Pancreas (tissue), 10 donors: ENCODE results near the gene AZU1. TPM values are rescaled to one million over a fixed set of nuclear protein-coding genes. Genes with fewer than 3 reads are reported as not detected.
A peak's percentile ranks its signal among the peaks of the same experiment; 100 is the strongest.
"Not testable (repeated sequence)": the region's sequence is repeated elsewhere in the genome, so short reads cannot be mapped to it uniquely, and the experiment has no call there.

ENCODE experiments used
- ATAC-seq, 4 donors: fragments of 200-7000 bp; cut with Tn5 transposase; one replicate each; pipeline versions ENCODE4 v1.8.0 to v1.9.1; 2020; ENCODE audit warnings: mild to moderate bottlenecking in 4 of 4, moderate library complexity in 4 of 4
- DNase-seq, 6 donors: peaks; one replicate each; pipeline ENCODE4 v3.0.0-alpha.2; 2020
- FAIRE-seq: peaks from 2 replicates; lab custom pipeline; 2012; peaks lifted over from hg19 to GRCh38; lab: Jason Lieb, UNC
- H3K27ac ChIP-seq, 4 donors: fragments of 200-600 bp; sonication (generic); 1 replicate in 3 of 4; 2 replicates in 1 of 4; pipeline versions ENCODE4 v1.5.0 to v1.8.0; 2020
- H3K27me3 ChIP-seq, 4 donors: fragments of 200-600 bp; one replicate each; pipeline ENCODE4 v1.8.0; 2021
- H3K36me3 ChIP-seq, 3 donors: fragments of 200-600 bp; sonication (generic) in 1 of 3; one replicate each; pipeline versions ENCODE4 v1.5.0 to v1.8.0; 2020 to 2021
- H3K4me1 ChIP-seq, 3 donors: fragments of 200-600 bp; one replicate each; pipeline ENCODE4 v1.8.0; 2021
- H3K4me3 ChIP-seq, 4 donors: fragments of 200-600 bp; sonication (generic) in 2 of 4; one replicate each; pipeline versions ENCODE4 v1.5.0 to v1.8.0; 2020 to 2021
- H3K9me3 ChIP-seq, 4 donors: fragments of 200-600 bp; one replicate each; pipeline ENCODE4 v1.8.0; 2021
- whole genome bisulfite sequencing, 2 donors: extraction: QIAGEN DNeasy Blood & Tissue Kit; methylation state at CpG; one replicate each; pipeline ENCODE4 v1.1.7; 2013; 5-methylcytosine and 5-hydroxymethylcytosine counted together
- intact Hi-C, 3 donors: fragments of 100-400 bp; cut with DNase I; formaldehyde crosslinking; loops; one replicate each; pipeline versions ENCODE4 v1.11.1 to v1.14.2; 2022
- polyA plus RNA-seq, 2 donors: library from polyadenylated mRNA; stranded (reverse); fragments of 200-250 nt; gene quantifications; one replicate each; pipeline ENCODE4 v1.2.3, GENCODE V29; 2013
- total RNA-seq, 6 donors: library from RNA; stranded (reverse); fragmentation: NEBNext Ultra II Directional in 4 of 6; extraction: Animal tissue kit (Norgen Biotek cat#: 25700) in 4 of 6; gene quantifications; one replicate each; pipeline versions ENCODE4 v1.2.1 to v1.2.4, GENCODE V29; 2021 to 2023
- TF ChIP-seq, protein P1 (sequence below), 4 donors: fragments of 200-600 bp; sonication (generic) in 3 of 4; IDR thresholded peaks; one replicate each; pipeline versions ENCODE4 v1.5.0 to v1.8.0; 2021; ENCODE audit warnings: antibody characterized with exemption in 4 of 4
- donor health status: healthy with polysubstance abuse.
- donor health status: DM: no; HTN: no; CAD: no; lungs with moderate emphysema.
- donor health status: DM: no; HTN: no; CAD: no.
- donor health status: control.
- donor health status: control.
- donor health status: Bipolar disorder and iron deficiency.
- donor health status: DM: yes; HTN: yes; CAD: no.
- donor health status: DM: no; HTN: no; CAD: no.
- donor health status: DM: no; HTN: no; CAD: no.
- donor health status: DM: yes; HTN: yes; CAD: no.

Gene AZU1
- total and polyA plus RNA-seq, 8 donors, result 0.35 TPM; not detected in 7

DNA sequence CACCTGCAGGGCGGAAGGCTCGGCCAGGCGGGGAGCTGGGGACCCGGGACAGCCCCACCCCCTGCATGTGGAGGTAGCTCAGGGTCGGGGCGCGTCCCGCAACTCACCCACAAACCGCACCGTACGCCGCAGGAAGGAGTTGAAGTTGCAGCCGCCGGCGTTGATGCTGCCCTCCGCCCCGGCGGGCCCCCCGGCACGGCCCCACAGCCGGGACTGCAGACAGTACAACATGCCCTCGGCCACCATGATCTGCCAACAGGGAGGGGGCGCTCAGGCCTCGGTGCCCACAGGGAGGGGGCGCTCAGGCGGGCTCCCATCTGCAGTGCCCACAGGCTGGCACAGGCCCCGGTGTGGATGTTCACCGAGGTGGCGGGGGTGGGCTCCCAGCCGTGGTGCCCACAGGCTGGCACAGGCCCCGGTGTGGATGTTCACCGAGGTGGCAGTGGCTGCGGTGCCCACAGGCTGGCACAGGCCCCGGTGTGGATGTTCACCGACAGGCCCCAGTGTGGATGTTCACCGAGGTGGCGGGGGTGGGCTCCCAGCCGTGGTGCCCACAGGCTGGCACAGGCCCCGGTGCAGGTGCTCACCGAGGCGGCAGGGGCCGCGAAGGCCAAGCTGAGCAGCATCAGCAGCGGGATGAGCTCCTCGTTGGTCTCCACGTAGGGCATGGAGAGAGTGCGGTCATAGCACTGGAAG, 12.4 kb upstream of the AZU1 start:
- TF ChIP-seq, protein P1, sequence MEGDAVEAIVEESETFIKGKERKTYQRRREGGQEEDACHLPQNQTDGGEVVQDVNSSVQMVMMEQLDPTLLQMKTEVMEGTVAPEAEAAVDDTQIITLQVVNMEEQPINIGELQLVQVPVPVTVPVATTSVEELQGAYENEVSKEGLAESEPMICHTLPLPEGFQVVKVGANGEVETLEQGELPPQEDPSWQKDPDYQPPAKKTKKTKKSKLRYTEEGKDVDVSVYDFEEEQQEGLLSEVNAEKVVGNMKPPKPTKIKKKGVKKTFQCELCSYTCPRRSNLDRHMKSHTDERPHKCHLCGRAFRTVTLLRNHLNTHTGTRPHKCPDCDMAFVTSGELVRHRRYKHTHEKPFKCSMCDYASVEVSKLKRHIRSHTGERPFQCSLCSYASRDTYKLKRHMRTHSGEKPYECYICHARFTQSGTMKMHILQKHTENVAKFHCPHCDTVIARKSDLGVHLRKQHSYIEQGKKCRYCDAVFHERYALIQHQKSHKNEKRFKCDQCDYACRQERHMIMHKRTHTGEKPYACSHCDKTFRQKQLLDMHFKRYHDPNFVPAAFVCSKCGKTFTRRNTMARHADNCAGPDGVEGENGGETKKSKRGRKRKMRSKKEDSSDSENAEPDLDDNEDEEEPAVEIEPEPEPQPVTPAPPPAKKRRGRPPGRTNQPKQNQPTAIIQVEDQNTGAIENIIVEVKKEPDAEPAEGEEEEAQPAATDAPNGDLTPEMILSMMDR (IDR thresholded peaks at IDR 0.05), result no peak
- Histone ChIP-seq H3K4me1 (no peaks in the 10 kb centered on the region), H3K4me3 (no peak overlapping the region), H3K27ac (no peak overlapping the region), H3K36me3 (peaks cover 10 to 23% (median 13%) of the 10 kb centered on the region in 3 donors), H3K27me3 (no peaks in the 10 kb centered on the region), H3K9me3 (no peaks in the 10 kb centered on the region)
- FAIRE-seq (no peak), ATAC-seq (peak in 2 of 4 donors; percentile 5), DNase-seq (peak in 1 of 6 donors; percentile 46)
- intact Hi-C loops, result no loop called here
- 93 to 94% methylated on average over 43 to 47 of the region's 47 CpGs for WGBS, 2 donors

DNA sequence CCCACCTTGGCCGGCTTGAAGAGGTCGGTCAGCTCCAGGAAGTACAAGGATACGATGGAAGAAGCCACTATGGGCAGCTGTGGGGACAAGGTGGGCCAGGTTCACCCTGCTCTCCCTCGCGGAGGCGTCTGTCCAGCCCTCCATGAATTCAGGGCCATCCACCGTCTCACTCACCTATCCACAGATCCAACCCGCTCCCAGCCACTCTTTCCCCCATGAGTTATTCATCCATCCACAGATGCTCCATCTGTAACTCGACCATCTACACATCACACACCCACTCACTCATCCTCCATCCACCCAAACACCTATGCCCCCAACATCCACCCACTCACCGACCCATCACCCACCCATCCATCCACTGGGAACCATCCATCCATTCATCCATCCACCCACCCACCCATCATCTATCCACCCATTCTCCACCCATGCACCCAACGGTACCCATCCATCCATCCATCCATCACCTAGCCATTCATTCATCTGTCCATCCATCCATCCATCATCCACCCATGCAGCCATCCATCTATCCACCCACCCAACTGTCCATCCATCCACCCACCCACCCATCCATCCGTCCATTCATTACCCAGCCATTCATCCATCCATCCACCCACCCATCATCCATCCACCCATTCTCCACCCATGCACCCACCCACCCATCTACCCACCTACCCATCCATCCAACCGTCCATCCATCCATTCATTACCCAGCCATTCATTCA, 11.7 kb upstream of the AZU1 start:
- H3K4me3 ChIP-seq, result no peak overlapping the region
- no peaks in the 10 kb centered on the region for H3K9me3 ChIP-seq
- intact Hi-C loops, result no loop called here
- H3K36me3 ChIP-seq, result peaks cover 4 to 16% (median 6%) of the 10 kb centered on the region in 3 donors
- FAIRE-seq (no peak), ATAC-seq (no peak), DNase-seq (no peak)
- TF ChIP-seq, protein P1 (IDR thresholded peaks at IDR 0.05), result no peak
- WGBS, 2 donors, result 94 to 95% methylated on average over 12 to 13 of the region's 13 CpGs
- H3K4me1 ChIP-seq, result no peaks in the 10 kb centered on the region
- no peak overlapping the region for H3K27ac ChIP-seq
- no peaks in the 10 kb centered on the region for H3K27me3 ChIP-seq

DNA sequence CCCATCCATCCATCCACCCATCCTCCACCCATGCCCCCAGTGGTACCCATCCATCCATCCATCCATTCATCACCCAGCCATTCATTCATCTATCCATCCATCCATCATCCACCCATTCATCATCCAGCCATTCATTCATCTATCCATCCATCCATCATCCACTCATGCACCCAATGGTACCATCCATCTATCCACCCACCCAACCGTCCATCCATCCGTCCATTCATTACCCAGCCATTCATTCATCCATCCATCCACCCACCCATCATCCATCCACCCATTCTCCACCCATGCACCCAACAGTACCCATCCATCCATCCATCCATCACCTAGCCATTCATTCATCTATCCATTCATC, 11.2 kb upstream of the AZU1 start:
- H3K4me3 ChIP-seq, result no peak overlapping the region
- WGBS, 2 donors, result 96 to 98% methylated on average over 2 of the region's 2 CpGs
- DNase-seq (no peak), ATAC-seq (no peak), FAIRE-seq (no peak)
- H3K27me3 ChIP-seq, result no peaks in the 10 kb centered on the region
- no peaks in the 10 kb centered on the region for H3K9me3 ChIP-seq
- intact Hi-C loops, result no loop called here
- no peak overlapping the region for H3K27ac ChIP-seq
- peaks cover under 1 to 11% (median 4%) of the 10 kb centered on the region in 3 donors for H3K36me3 ChIP-seq
- TF ChIP-seq, protein P1 (IDR thresholded peaks at IDR 0.05), result no peak
- no peaks in the 10 kb centered on the region for H3K4me1 ChIP-seq

DNA sequence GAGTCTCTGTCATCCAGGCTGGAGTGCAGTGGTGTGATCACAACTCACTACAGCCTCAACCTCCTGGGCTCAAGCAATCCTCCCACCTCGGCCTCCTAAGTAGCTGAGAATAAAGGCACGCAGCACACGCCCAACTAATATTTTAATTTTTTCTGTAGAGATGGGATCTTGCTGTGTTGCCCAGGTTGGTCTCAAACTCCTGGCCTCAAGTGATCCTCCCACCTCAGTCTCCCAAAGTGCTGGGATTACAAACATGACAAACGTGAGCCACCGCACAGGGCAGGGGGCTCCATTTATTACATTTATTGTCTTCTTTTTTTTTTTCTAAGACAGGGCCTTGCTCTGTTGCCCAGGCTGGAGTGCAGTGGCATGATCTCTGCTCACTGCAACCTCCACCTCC, 7.4 kb upstream of the AZU1 start:
- H3K9me3 ChIP-seq, H3K27me3 ChIP-seq, FAIRE-seq, intact Hi-C loops, H3K4me3 ChIP-seq, H3K27ac ChIP-seq, DNase-seq, H3K4me1 ChIP-seq, ATAC-seq, H3K36me3 ChIP-seq: not testable (repeated sequence)
- WGBS, 2 donors, result 89 to 98% methylated on average over 5 of the region's 5 CpGs

DNA sequence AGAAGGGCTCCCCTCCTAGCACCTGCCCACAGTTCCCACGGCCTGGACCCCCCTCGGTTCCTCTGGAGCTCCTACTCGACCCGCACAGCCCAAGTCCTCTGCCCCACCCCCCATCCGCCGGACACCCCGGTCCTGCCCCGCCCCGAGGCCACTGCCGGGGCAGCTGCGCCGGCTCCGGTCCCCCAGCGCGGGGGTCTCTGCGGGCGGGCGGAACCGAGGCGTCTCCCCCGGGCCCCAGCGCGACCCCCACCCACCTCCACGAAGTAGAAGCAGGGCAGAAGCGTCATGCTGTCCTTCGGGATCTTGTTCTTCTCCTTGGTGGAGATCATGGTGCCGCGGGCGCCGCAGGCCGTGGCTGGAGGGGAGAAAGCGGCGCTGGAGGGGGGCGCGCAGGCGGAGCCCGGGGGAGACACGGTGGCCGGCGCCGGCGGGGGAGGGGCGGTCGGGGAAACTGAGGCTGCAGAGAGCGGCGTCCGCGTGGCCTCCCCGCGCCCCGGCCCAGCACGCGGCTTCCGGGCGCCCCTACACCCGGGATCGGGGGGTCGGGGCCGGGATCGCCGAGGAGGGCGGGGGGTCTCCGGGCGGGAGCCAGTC, 6.3 kb upstream of the AZU1 start:
- no peaks in the 10 kb centered on the region for H3K9me3 ChIP-seq
- no peaks in the 10 kb centered on the region for H3K36me3 ChIP-seq
- peaks cover 0 to 5% (median 0%) of the 10 kb centered on the region in 3 donors for H3K4me1 ChIP-seq
- peaks cover 0 to 9% (median 3%) of the 10 kb centered on the region in 4 donors for H3K27me3 ChIP-seq
- WGBS, 2 donors, result 4% methylated on average over 28 to 64 of the region's 64 CpGs
- peak in 3 of 6 donors; percentile 42 to 68 (median 60) for DNase-seq
- no peak for FAIRE-seq
- intact Hi-C loops, result no loop called here
- TF ChIP-seq, protein P1 (IDR thresholded peaks at IDR 0.05), result no peak
- no peak overlapping the region for H3K27ac ChIP-seq
- H3K4me3 ChIP-seq, result peak overlapping the region in 2 of 4 donors; percentile 13 to 33
- peak in 1 of 4 donors; percentile 35 for ATAC-seq
